SK-N-SH (cell line): Measurements from ENCODE around the gene ABCC12.

ENCODE experiments used
- YY1 ChIP-seq: IDR thresholded peaks from 2 replicates; pipeline ENCODE4 v1.4.0; 2012; ENCODE audit warnings: low read depth, mild to moderate bottlenecking
- TF ChIP-seq, protein P1 (sequence below): IDR thresholded peaks from 2 replicates; pipeline ENCODE4 v1.4.0; 2012; ENCODE audit warnings: low read depth
- TF ChIP-seq, protein P2 (sequence below): fragments of 150-350 bp; IDR thresholded peaks from 2 replicates; pipeline ENCODE4 v1.6.1; 2017; ENCODE audit warnings: antibody characterized with exemption, low read length, low read depth, borderline replicate concordance

DNA sequence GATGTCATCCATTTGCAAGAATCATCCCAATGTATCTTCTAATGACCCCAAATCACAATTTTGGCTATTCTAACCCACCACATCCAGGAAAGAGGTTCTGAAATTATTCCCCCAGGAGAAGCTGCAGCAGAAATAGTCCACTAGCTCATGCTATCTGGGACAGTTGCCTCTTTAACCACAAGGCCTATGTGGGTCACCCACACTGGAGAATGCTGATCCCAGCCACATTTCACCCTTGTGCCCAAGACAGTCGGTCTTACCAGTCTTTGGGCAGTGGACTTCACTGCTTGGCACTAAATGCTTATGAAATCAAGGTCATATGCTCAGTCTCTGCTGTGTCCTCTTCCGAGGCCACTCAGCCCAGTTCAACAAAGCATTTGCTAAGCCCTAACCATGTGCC, 27.0 kb downstream of the ABCC12 start:
- TF ChIP-seq, protein P1, sequence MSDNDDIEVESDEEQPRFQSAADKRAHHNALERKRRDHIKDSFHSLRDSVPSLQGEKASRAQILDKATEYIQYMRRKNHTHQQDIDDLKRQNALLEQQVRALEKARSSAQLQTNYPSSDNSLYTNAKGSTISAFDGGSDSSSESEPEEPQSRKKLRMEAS, result no peak
- TF ChIP-seq, protein P2, sequence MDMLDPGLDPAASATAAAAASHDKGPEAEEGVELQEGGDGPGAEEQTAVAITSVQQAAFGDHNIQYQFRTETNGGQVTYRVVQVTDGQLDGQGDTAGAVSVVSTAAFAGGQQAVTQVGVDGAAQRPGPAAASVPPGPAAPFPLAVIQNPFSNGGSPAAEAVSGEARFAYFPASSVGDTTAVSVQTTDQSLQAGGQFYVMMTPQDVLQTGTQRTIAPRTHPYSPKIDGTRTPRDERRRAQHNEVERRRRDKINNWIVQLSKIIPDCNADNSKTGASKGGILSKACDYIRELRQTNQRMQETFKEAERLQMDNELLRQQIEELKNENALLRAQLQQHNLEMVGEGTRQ, result no peak
- no peak for TF ChIP-seq YY1
